Activated CD4-positive, alpha-beta T cell treated with anti-CD3 and anti-CD28 coated beads, Interleukin-2, amount 50 U/mL, for 48 hours (primary cell): ENCODE results near the gene EDARADD.
"Not testable (repeated sequence)": the region's sequence is repeated elsewhere in the genome, so short reads cannot be mapped to it uniquely, and the experiment has no call there.

ENCODE experiments used
- DNase-seq, 2 experiments: peaks; one replicate each; pipeline ENCODE4 v3.0.0-alpha.2; 2020

EDARADD gene

GRCh38 chr1:236489710-236490377 lies 95.8 kb downstream of the EDARADD start:
- DNase-seq = no peak

- DNase-seq = no peak
Measured at GRCh38 chr1:236491469-236492136, 97.5 kb downstream of the EDARADD start.

- DNase-seq = no peak
Measured at GRCh38 chr1:236492378-236492777, 98.3 kb downstream of the EDARADD start.

GRCh38 chr1:236494082-236494481 lies 100.0 kb downstream of the EDARADD start:
- no peak for DNase-seq

GRCh38 chr1:236494586-236495466 lies 100.7 kb downstream of the EDARADD start:
- no peak for DNase-seq

GRCh38 chr1:236495467-236496112 lies 101.5 kb downstream of the EDARADD start:
- no peak for DNase-seq

- DNase-seq = no peak
Measured at GRCh38 chr1:236497908-236498307, 103.8 kb downstream of the EDARADD start.

GRCh38 chr1:236501093-236501492 lies 107.0 kb downstream of the EDARADD start:
- DNase-seq = no peak

GRCh38 chr1:236502579-236502971 lies 108.5 kb downstream of the EDARADD start:
- no peak for DNase-seq

- peak in 1 of 2 experiments; percentile 28 for DNase-seq
Measured at GRCh38 chr1:236502972-236503639, 109.0 kb downstream of the EDARADD start.

GRCh38 chr1:236504338-236504737 lies 110.3 kb downstream of the EDARADD start:
- DNase-seq = not testable (repeated sequence)

GRCh38 chr1:236507022-236507700 lies 113.1 kb downstream of the EDARADD start:
- no peak for DNase-seq

- no peak for DNase-seq
Measured at GRCh38 chr1:236508593-236509027, 114.5 kb downstream of the EDARADD start.

- DNase-seq = no peak
Measured at GRCh38 chr1:236509203-236509602, 115.1 kb downstream of the EDARADD start.

GRCh38 chr1:236509647-236510401 lies 115.7 kb downstream of the EDARADD start:
- DNase-seq = no peak

- DNase-seq = no peak
Measured at GRCh38 chr1:236511735-236512418, 117.8 kb downstream of the EDARADD start.

- DNase-seq = no peak
Measured at GRCh38 chr1:236514703-236515442, 120.8 kb downstream of the EDARADD start.

- DNase-seq = no peak
Measured at GRCh38 chr1:236515443-236515958, 121.4 kb downstream of the EDARADD start.

- no peak for DNase-seq
Measured at GRCh38 chr1:236516929-236517704, 123.0 kb downstream of the EDARADD start.
